Peyer's patch (tissue), 4 donors: ENCODE measurements around the gene DOCK3. TPM values are rescaled to one million over a fixed set of nuclear protein-coding genes. Genes with fewer than 3 reads are reported as not detected.
A peak's percentile ranks its signal among the peaks of the same experiment; 100 is the strongest.

ENCODE experiments used
- DNase-seq, 3 donors: peaks; one replicate each; pipeline ENCODE4 v3.0.0-alpha.2; 2017 to 2019
- H3K27ac ChIP-seq, 4 donors: fragments of 200-600 bp; sonication (generic); one replicate each; pipeline ENCODE4 v1.5.1; 2016 to 2019
- H3K27me3 ChIP-seq, 2 donors: fragments of 200-600 bp; sonication (generic); one replicate each; pipeline ENCODE4 v1.5.1; 2019
- H3K36me3 ChIP-seq, 3 donors: fragments of 200-600 bp; sonication (generic); one replicate each; pipeline ENCODE4 v1.5.1; 2016 to 2019
- H3K4me1 ChIP-seq, 4 donors: fragments of 200-600 bp; sonication (generic); one replicate each; pipeline ENCODE4 v1.5.1; 2016 to 2019
- H3K4me3 ChIP-seq, 4 donors: fragments of 200-600 bp; sonication (generic); 1 replicate in 3 of 4; 2 replicates in 1 of 4; pipeline ENCODE4 v1.5.1; 2016 to 2019; ENCODE audit warnings: mild to moderate bottlenecking in 1 of 4
- H3K9me3 ChIP-seq, 4 donors: fragments of 200-600 bp; sonication (generic); one replicate each; pipeline ENCODE4 v1.5.1; 2016 to 2019; ENCODE audit warnings: mild to moderate bottlenecking in 1 of 4
- POLR2A ChIP-seq, 2 donors: fragments of 450-650 bp; IDR thresholded peaks; one replicate each; pipeline ENCODE4 v1.5.1; 2017; ENCODE audit warnings: antibody characterized with exemption in 2 of 2, mild to moderate bottlenecking in 2 of 2, moderate library complexity in 2 of 2
- total RNA-seq, 4 donors: library from RNA; depleted of rRNA; stranded (reverse); fragments of >200 nt; gene quantifications; one replicate each; pipeline ENCODE4 v1.1.0, GENCODE V29; 2016
- TF ChIP-seq, protein P1 (sequence below), 6 experiments: fragments of 450-650 bp in 4 of 6; fragments of 200-600 bp in 2 of 6; sonication (generic) in 1 of 6; IDR thresholded peaks; one replicate each; pipeline ENCODE4 v1.5.1; 2017 to 2019; ENCODE audit warnings: antibody characterized with exemption in 6 of 6, mild to moderate bottlenecking in 3 of 6, moderate library complexity in 1 of 6

Gene DOCK3
- total RNA-seq, 4 donors from 2014 or later: 0.28 to 0.83 (median 0.40) TPM; not detected in 1

DNA sequence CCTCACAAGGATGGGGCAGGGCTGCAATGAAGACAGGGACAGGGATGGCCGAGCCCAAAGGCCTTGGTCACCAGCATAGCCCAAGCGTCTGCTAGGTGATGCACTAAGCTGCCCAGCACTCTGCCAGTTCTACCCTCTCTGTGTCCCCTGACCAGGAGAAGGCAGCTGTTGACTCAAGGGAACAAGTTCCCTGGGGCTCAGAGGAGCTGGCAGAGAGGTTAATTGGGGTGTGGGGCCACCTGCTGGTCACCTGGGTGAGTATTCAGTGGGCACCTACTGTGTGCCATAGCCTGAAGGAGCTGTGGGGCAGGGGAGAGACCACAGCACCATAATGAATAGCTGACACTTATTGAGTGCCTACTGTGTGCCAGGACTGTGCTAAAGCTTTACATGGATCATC is 22.0 kb upstream of the DOCK3 start:
- no peaks in the 10 kb centered on the region for H3K4me1 ChIP-seq
- DNase-seq: peak; percentile 47 to 74 (median 64)
- no peaks in the 10 kb centered on the region for H3K9me3 ChIP-seq
- peaks cover 0 to 13% (median 0%) of the 10 kb centered on the region in 3 donors for H3K36me3 ChIP-seq
- H3K27ac ChIP-seq: no peak overlapping the region
- H3K27me3 ChIP-seq: no peaks in the 10 kb centered on the region
- H3K4me3 ChIP-seq: no peak overlapping the region
- TF ChIP-seq, protein P1, sequence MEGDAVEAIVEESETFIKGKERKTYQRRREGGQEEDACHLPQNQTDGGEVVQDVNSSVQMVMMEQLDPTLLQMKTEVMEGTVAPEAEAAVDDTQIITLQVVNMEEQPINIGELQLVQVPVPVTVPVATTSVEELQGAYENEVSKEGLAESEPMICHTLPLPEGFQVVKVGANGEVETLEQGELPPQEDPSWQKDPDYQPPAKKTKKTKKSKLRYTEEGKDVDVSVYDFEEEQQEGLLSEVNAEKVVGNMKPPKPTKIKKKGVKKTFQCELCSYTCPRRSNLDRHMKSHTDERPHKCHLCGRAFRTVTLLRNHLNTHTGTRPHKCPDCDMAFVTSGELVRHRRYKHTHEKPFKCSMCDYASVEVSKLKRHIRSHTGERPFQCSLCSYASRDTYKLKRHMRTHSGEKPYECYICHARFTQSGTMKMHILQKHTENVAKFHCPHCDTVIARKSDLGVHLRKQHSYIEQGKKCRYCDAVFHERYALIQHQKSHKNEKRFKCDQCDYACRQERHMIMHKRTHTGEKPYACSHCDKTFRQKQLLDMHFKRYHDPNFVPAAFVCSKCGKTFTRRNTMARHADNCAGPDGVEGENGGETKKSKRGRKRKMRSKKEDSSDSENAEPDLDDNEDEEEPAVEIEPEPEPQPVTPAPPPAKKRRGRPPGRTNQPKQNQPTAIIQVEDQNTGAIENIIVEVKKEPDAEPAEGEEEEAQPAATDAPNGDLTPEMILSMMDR (IDR thresholded peaks at IDR 0.05): peak in 5 of 6 experiments; percentile 23 to 56 (median 53)
- TF ChIP-seq POLR2A (IDR thresholded peaks at IDR 0.05): no peak

DNA sequence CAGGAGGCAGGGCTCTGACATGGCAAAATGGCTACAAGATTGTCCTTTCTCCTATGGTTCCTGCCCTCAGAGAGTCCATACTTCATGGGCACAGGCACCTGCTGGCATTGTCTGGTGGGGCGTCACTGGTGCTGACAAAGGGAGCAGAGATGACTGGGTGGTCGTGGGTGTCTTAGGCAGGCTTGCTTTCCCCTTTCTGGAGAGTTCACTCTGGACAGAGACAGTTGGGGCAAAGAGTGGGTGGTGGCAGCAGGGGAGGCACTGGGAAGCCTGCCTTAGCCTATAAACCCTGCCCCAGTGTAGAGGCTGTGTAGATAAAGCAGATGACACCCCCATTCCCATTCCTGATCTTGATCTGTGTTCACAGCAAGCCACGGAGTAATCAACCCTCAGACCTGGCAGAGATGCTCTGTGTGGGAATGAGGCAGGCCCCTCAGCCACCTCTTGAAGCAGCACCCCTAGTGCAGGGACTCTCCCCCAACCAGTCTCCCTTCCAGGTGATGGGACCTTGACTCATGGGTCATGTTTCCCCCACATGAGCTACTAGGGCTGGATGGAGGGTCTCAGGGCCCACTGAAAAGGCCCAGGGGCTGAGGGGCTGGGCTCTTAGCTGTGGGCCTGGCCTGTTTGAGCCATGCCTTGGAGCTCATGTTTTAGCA is 20.7 kb upstream of the DOCK3 start:
- DNase-seq: no peak
- H3K9me3 ChIP-seq: no peaks in the 10 kb centered on the region
- no peaks in the 10 kb centered on the region for H3K27me3 ChIP-seq
- H3K27ac ChIP-seq: no peak overlapping the region
- H3K4me3 ChIP-seq: no peak overlapping the region
- TF ChIP-seq, protein P1 (IDR thresholded peaks at IDR 0.05): no peak
- TF ChIP-seq POLR2A (IDR thresholded peaks at IDR 0.05): no peak
- no peaks in the 10 kb centered on the region for H3K36me3 ChIP-seq
- H3K4me1 ChIP-seq: no peaks in the 10 kb centered on the region

DNA sequence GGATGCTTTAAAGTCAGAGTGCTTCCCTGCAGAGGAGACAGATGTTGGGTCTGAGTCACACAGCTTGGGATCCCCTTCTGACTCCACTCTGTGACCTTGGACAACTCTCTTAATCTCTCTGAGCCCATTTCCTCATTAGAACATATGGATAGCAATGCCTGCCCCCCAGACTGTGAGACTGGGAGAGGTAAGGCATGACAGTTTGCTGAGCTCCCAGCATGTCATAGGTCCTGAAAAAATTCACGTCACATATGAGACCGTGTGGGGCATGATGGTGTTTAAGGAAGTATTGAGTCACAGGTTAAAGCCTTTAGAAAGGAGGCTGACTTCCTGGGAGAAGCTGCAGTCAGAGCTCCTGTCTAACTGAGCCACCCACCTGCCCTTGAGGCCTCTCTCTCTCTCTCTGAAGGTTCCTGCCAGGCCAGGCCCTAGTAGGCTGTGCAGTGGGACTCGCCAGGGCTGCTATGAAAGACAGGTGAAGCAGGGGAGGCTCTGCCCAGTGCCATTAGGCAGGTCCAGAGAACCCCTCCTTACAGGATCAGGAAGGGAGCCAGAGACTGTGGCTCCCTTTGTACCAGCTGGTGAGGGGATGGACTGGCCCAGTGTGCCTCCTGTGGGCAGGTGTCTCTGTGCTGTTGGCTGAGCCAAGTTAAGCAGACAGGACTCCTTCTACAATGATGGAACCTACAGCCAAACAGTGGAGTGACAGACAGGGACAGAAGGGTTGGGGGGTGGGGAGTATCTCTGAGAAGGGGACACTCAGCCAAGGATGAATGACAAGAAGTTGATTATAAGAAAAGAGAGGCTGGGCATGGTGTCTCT is 19.5 kb upstream of the DOCK3 start:
- no peaks in the 10 kb centered on the region for H3K9me3 ChIP-seq
- no peak for TF ChIP-seq POLR2A (IDR thresholded peaks at IDR 0.05)
- TF ChIP-seq, protein P1 (IDR thresholded peaks at IDR 0.05): no peak

DNA sequence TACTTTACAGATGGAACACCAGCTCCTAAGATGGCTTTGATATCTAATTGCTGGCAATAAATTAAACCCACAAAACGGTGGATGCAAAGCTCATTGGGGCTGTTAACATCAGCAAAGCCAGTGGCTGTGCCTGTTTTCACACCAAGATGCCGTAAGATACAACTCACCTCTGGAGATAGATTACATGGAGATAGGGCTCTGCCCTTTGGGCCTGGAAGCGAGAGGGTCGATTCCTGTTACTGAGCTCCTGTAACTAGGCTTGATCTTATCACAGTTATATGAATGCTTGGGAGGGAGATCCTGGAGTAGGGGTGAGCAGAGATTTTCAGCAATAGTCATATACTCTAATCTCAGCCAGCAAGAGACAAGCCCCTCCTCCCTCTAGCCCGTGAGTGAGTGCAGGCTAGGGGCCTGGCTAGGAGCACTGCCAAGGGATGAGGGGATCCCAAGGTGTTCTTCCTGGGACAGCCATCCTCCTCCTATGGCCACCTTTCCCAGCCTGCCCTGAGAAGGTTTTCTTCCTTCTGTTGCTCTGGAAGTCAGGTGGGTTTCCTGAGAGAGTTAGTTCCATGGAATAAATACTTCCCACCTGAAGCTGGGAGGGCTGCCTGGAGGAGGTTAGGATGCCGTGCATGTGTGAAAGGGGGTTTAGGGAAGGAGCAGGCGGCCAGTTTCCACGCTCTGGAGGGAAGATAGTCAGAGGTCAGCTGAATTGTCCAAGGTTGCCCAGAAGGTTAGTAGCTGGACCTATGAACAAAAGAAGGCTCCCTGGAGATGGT is 18.1 kb upstream of the DOCK3 start:
- Histone ChIP-seq H3K4me1 (no peaks in the 10 kb centered on the region), H3K27me3 (no peaks in the 10 kb centered on the region), H3K9me3 (no peaks in the 10 kb centered on the region), H3K36me3 (no peaks in the 10 kb centered on the region), H3K4me3 (no peak overlapping the region), H3K27ac (no peak overlapping the region)
- TF ChIP-seq, protein P1 (IDR thresholded peaks at IDR 0.05): no peak
- no peak for TF ChIP-seq POLR2A (IDR thresholded peaks at IDR 0.05)
- peak in 1 of 3 donors; percentile 18 for DNase-seq

More for the DNA sequence above, 19.5 kb upstream of the DOCK3 start:
- no peaks in the 10 kb centered on the region for H3K36me3 ChIP-seq
- no peaks in the 10 kb centered on the region for H3K27me3 ChIP-seq
- no peak overlapping the region for H3K4me3 ChIP-seq
- no peak overlapping the region for H3K27ac ChIP-seq
- DNase-seq: no peak
- no peaks in the 10 kb centered on the region for H3K4me1 ChIP-seq

DNA sequence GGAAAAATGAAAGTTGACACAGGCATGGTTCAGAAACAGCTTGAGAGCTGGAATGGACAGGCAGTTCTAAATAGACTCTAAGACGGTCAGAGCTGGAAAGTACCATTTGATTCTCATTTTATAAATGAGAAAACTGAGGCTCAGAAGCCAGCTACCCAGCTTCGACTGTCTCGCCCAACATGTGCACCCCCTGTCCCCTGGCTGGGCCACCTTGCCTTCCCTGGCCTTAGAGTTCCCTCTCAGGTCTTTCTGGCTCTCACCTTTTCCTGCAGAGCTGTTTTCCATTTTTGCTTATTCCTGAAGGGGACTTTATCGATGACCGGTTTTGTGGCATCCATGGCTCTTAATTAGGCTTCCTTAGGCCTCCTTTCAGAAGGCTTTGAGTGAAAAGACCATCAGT is 17.3 kb upstream of the DOCK3 start:
- Histone ChIP-seq H3K27ac (no peak overlapping the region), H3K4me3 (no peak overlapping the region), H3K27me3 (no peaks in the 10 kb centered on the region), H3K36me3 (no peaks in the 10 kb centered on the region), H3K4me1 (no peaks in the 10 kb centered on the region), H3K9me3 (no peaks in the 10 kb centered on the region)
- peak in 1 of 3 donors; percentile 1 for DNase-seq
- TF ChIP-seq, protein P1 (IDR thresholded peaks at IDR 0.05): no peak
- no peak for TF ChIP-seq POLR2A (IDR thresholded peaks at IDR 0.05)
